Measurements from ENCODE around the gene SLC37A2.

DNA sequence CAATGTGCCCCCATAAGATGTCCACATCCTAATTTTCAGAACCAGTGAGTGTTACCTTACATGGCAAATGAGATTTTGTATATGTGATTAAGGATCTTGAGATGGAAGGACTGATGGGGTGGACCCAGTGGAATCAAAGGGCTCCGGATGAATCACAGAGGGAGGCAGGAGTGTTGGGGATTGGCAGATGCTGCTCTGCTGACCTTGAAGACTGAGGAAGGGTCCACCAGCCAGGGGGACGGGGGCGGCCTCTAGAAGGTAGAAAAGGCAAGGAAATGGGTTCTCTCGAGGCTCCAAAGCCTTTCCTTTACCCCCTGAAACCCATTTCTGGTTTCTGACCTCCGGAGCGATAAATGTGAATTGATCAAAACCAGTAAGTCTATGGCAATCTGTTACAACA, 29.6 kb downstream of the SLC37A2 start:
- TF ChIP-seq, protein P1, sequence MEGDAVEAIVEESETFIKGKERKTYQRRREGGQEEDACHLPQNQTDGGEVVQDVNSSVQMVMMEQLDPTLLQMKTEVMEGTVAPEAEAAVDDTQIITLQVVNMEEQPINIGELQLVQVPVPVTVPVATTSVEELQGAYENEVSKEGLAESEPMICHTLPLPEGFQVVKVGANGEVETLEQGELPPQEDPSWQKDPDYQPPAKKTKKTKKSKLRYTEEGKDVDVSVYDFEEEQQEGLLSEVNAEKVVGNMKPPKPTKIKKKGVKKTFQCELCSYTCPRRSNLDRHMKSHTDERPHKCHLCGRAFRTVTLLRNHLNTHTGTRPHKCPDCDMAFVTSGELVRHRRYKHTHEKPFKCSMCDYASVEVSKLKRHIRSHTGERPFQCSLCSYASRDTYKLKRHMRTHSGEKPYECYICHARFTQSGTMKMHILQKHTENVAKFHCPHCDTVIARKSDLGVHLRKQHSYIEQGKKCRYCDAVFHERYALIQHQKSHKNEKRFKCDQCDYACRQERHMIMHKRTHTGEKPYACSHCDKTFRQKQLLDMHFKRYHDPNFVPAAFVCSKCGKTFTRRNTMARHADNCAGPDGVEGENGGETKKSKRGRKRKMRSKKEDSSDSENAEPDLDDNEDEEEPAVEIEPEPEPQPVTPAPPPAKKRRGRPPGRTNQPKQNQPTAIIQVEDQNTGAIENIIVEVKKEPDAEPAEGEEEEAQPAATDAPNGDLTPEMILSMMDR (IDR thresholded peaks at IDR 0.05), result no peak
- TF ChIP-seq POLR2A (IDR thresholded peaks at IDR 0.05), result no peak
- no peak for TF ChIP-seq POLR2AphosphoS5 (IDR thresholded peaks at IDR 0.05)
